ENCODE measurements around the gene USP5. TPM values are rescaled to one million over a fixed set of nuclear protein-coding genes. Genes with fewer than 3 reads are reported as not detected.

Gene USP5
- total RNA-seq, 2 experiments from 2014 or later: 31.8 to 33.4 TPM

- intact Hi-C loops (cut with DNase I, micrococcal nuclease): loop anchor here in 1 of 2 experiments (5.0 kb wide), 2 partner anchors 40 to 265 kb away; partner anchors contain the start of gene CD4
- peak overlapping the region; percentile 89 for H3K4me3 Mint-ChIP-seq
- Histone ChIP-seq H3K9me3 (ENCODE audit: control insufficient read depth in 1 of 2, insufficient read depth in 1 of 2, low read length in 2 of 2) (peaks cover 0 to 6% of the 10 kb centered on the region in 2 experiments), H3K4me3 (ENCODE audit: low read length) (no peak overlapping the region), H3K4me1 (ENCODE audit: insufficient read depth, low read length) (peaks cover 35% of the 10 kb centered on the region), H3K27me3 (ENCODE audit: control insufficient read depth in 1 of 2, insufficient read depth in 2 of 2, low read length in 2 of 2) (peaks cover 19 to 25% of the 10 kb centered on the region in 2 experiments), H3K27ac (ENCODE audit: low read depth in 1 of 2, low read length in 2 of 2) (no peak overlapping the region), H3K36me3 (ENCODE audit: insufficient read depth, low read length) (no peaks in the 10 kb centered on the region)
- no peaks in the 10 kb centered on the region for H3K36me3 Mint-ChIP-seq (ENCODE audit: low read depth)
- ChIA-PET CTCF (interaction anchor here (1.4 to 2.7 kb wide), 2 partner anchors 61 to 200 kb away, joined by 3 to 6 read pairs; no protein-coding TSS in a partner anchor), POLR2A (interaction anchor here (2.8 to 8.0 kb wide), 3 partner anchors 24 to 74 kb away, joined by 16 to 57 read pairs (median 28); partner anchors contain the start of genes CDCA3, MLF2 and USP5)
- ATAC-seq (ENCODE audit: poor library complexity): no peak
- H3K27ac Mint-ChIP-seq: peak overlapping the region; percentile 61
- peaks cover 30% of the 10 kb centered on the region for H3K27me3 Mint-ChIP-seq
- peak in 8 of 14 experiments; percentile 26 to 68 (median 40) for DNase-seq
- H3K9me3 Mint-ChIP-seq: no peaks in the 10 kb centered on the region
- TF ChIP-seq CTCF (IDR thresholded peaks at IDR 0.05): no peak
- peaks cover 17% of the 10 kb centered on the region for H3K4me1 Mint-ChIP-seq (ENCODE audit: low read depth)
These were observed 24.5 kb upstream of the USP5 start for GRCh38 chr12:6827437-6827911.

- no peak within 1 kb of the TSS for H3K27ac ChIP-seq (ENCODE audit: low read depth in 1 of 2, low read length in 2 of 2)
- CTCF ChIA-PET: interaction anchor here (1.0 to 2.7 kb wide), 7 partner anchors 17 to 201 kb away, joined by 3 to 10 read pairs (median 5); partner anchors contain the start of genes MLF2 and SPSB2
- peak within 1 kb of the TSS; percentile 72 for H3K4me3 ChIP-seq (ENCODE audit: low read length)
- H3K4me1 ChIP-seq (ENCODE audit: insufficient read depth, low read length): peaks cover 35% of the 10 kb centered on the region
- no peaks in the 10 kb centered on the region for H3K9me3 Mint-ChIP-seq
- no peaks in the 10 kb centered on the region for H3K36me3 ChIP-seq (ENCODE audit: insufficient read depth, low read length)
- no peak for TF ChIP-seq CTCF (IDR thresholded peaks at IDR 0.05)
- peak in 2 of 14 experiments; percentile 33 to 69 for DNase-seq
- H3K4me3 Mint-ChIP-seq: peak within 1 kb of the TSS; percentile 91
- POLR2A ChIA-PET: interaction anchor here (0.9 to 8.0 kb wide), 16 partner anchors 8 to 260 kb away, joined by 3 to 57 read pairs (median 8); partner anchors contain the start of genes C12orf57, CD4, CDCA3 and COPS7A
- peaks cover 17% of the 10 kb centered on the region for H3K4me1 Mint-ChIP-seq (ENCODE audit: low read depth)
- no peaks in the 10 kb centered on the region for H3K36me3 Mint-ChIP-seq (ENCODE audit: low read depth)
- H3K9me3 ChIP-seq (ENCODE audit: control insufficient read depth in 1 of 2, insufficient read depth in 1 of 2, low read length in 2 of 2): peaks cover 0 to 6% of the 10 kb centered on the region in 2 experiments
- H3K27ac Mint-ChIP-seq: peak within 1 kb of the TSS; percentile 70
- peaks cover 25% of the 10 kb centered on the region for H3K27me3 Mint-ChIP-seq
- peaks cover 19 to 25% of the 10 kb centered on the region in 2 experiments for H3K27me3 ChIP-seq (ENCODE audit: control insufficient read depth in 1 of 2, insufficient read depth in 2 of 2, low read length in 2 of 2)
- intact Hi-C loops (cut with DNase I, micrococcal nuclease): loop anchor here in 1 of 2 experiments (5.0 kb wide), 2 partner anchors 41 to 266 kb away; partner anchors contain the start of gene CD4
- ATAC-seq (ENCODE audit: poor library complexity): peak; percentile 40
These were observed 23.8 kb upstream of the USP5 start, which contains the start of gene P3H3 for GRCh38 chr12:6827982-6828780. Gene P3H3, plus strand, starts transcription at chr12:6828407. Its CDS starts 34 bp downstream, at chr12:6828441.
